ENCODE data around the gene PTPRK.

Gene PTPRK

DNA sequence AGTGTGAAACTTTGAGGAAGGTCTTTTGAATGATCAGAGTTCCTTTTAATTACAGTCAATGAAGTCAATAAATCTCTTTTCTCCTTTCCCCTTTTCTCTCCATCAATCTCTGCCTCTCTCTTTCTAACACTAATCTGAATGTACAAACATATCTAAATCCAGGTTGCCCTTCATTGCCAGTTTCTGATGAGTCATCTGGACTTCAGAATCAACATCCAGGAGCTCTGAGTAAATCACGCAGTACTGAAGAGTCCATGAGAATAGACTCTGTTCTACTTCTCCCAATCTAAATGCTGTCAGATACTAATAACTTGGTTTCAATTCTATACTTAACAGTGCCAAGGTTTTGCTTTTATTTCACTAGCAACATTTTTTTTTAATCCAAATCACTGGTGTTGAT, 380.9 kb downstream of the PTPRK start:
- peaks cover 12% of the 10 kb centered on the region for H3K4me1 Mint-ChIP-seq (ENCODE audit: low read depth)

GRCh38 chr6:128138694-128139093, 381.7 kb downstream of the PTPRK start:
- H3K27me3 Mint-ChIP-seq: no peaks in the 10 kb centered on the region
- no peak overlapping the region for H3K27ac Mint-ChIP-seq
- H3K9me3 Mint-ChIP-seq (ENCODE audit: low read depth): no peaks in the 10 kb centered on the region
- peaks cover 4% of the 10 kb centered on the region for H3K4me1 Mint-ChIP-seq (ENCODE audit: low read depth)
- peaks cover 6% of the 10 kb centered on the region for H3K36me3 Mint-ChIP-seq
- H3K4me3 Mint-ChIP-seq: no peak overlapping the region

More for the DNA sequence above, 380.9 kb downstream of the PTPRK start:
- Mint-ChIP-seq H3K27ac (no peak overlapping the region), H3K9me3 (ENCODE audit: low read depth) (no peaks in the 10 kb centered on the region), H3K27me3 (no peaks in the 10 kb centered on the region), H3K36me3 (peaks cover 8% of the 10 kb centered on the region), H3K4me3 (no peak overlapping the region)

- peaks cover 3% of the 10 kb centered on the region for H3K4me1 Mint-ChIP-seq (ENCODE audit: low read depth)
- H3K9me3 Mint-ChIP-seq (ENCODE audit: low read depth): peaks cover 3% of the 10 kb centered on the region
- no peaks in the 10 kb centered on the region for H3K27me3 Mint-ChIP-seq
- H3K4me3 Mint-ChIP-seq: no peak overlapping the region
- H3K36me3 Mint-ChIP-seq: peaks cover 5% of the 10 kb centered on the region
- no peak overlapping the region for H3K27ac Mint-ChIP-seq
Measured at GRCh38 chr6:128135325-128135724, 385.1 kb downstream of the PTPRK start.

DNA sequence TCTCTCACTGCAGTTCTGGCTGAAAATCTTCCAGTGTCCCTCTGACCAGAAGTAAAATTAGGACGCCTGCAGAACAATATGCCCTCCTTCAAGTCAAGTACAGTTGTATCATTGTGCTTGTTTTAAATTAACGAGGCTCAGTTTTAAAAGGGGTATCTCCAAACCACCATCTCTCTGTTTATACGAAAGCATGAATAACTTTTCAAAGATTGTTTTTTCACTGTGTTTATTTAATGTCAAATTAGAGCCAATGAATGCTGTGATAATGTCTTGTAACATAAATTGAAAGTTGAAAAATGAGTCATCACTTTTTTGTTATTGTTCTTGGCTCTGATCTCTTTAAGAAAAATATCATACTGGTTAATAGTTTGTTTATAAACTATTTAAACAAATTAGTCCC, 388.8 kb downstream of the PTPRK start:
- Mint-ChIP-seq H3K27ac (no peak overlapping the region), H3K4me3 (no peak overlapping the region), H3K36me3 (peaks cover 17% of the 10 kb centered on the region), H3K27me3 (no peaks in the 10 kb centered on the region), H3K9me3 (ENCODE audit: low read depth) (peaks cover 5% of the 10 kb centered on the region), H3K4me1 (ENCODE audit: low read depth) (no peaks in the 10 kb centered on the region)

GRCh38 chr6:128131036-128131435, 389.4 kb downstream of the PTPRK start:
- Mint-ChIP-seq H3K36me3 (peaks cover 18% of the 10 kb centered on the region), H3K9me3 (ENCODE audit: low read depth) (peaks cover 7% of the 10 kb centered on the region), H3K27ac (no peak overlapping the region), H3K4me3 (no peak overlapping the region), H3K4me1 (ENCODE audit: low read depth) (no peaks in the 10 kb centered on the region), H3K27me3 (no peaks in the 10 kb centered on the region)

GRCh38 chr6:128129679-128130078, 390.7 kb downstream of the PTPRK start:
- Mint-ChIP-seq H3K36me3 (peaks cover 25% of the 10 kb centered on the region), H3K9me3 (ENCODE audit: low read depth) (peaks cover 11% of the 10 kb centered on the region), H3K27me3 (no peaks in the 10 kb centered on the region), H3K4me1 (ENCODE audit: low read depth) (no peaks in the 10 kb centered on the region), H3K4me3 (no peak overlapping the region), H3K27ac (no peak overlapping the region)

- no peaks in the 10 kb centered on the region for H3K4me1 Mint-ChIP-seq (ENCODE audit: low read depth)
- H3K9me3 Mint-ChIP-seq (ENCODE audit: low read depth): peaks cover 11% of the 10 kb centered on the region
- H3K4me3 Mint-ChIP-seq: no peak overlapping the region
- no peaks in the 10 kb centered on the region for H3K27me3 Mint-ChIP-seq
- H3K36me3 Mint-ChIP-seq: peaks cover 26% of the 10 kb centered on the region
- no peak overlapping the region for H3K27ac Mint-ChIP-seq
Measured at GRCh38 chr6:128127650-128128049, 392.7 kb downstream of the PTPRK start.

- no peaks in the 10 kb centered on the region for H3K27me3 Mint-ChIP-seq
- H3K4me3 Mint-ChIP-seq: no peak overlapping the region
- H3K4me1 Mint-ChIP-seq (ENCODE audit: low read depth): peaks cover 7% of the 10 kb centered on the region
- H3K27ac Mint-ChIP-seq: peak overlapping the region; percentile 28
- H3K36me3 Mint-ChIP-seq: peaks cover 23% of the 10 kb centered on the region
- H3K9me3 Mint-ChIP-seq (ENCODE audit: low read depth): peaks cover 8% of the 10 kb centered on the region
Measured at GRCh38 chr6:128124713-128125112, 395.7 kb downstream of the PTPRK start.

- Mint-ChIP-seq H3K9me3 (ENCODE audit: low read depth) (peaks cover 7% of the 10 kb centered on the region), H3K27me3 (no peaks in the 10 kb centered on the region), H3K4me3 (no peak overlapping the region), H3K4me1 (ENCODE audit: low read depth) (peaks cover 10% of the 10 kb centered on the region), H3K27ac (no peak overlapping the region), H3K36me3 (peaks cover 15% of the 10 kb centered on the region)
Measured at GRCh38 chr6:128121610-128122009, 398.8 kb downstream of the PTPRK start.

DNA sequence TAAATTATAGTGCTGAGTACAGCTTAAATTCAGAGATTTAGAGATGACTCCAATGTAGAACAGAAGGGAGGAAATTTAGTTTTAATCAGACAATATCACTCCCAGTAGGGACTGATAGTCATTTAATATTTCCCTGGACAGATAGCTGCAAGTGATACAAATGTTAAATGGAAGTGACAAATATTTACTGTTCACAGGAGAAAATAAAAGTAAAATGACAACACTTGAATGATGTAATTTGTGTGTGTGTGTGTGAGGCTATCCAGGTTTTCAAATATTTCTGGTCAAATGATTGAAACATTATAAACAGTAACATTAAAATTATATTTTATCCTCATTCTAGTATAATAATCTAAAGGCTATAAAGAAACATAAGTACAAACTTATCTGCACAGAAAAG, 399.2 kb downstream of the PTPRK start:
- Mint-ChIP-seq H3K27ac (no peak overlapping the region), H3K9me3 (ENCODE audit: low read depth) (peaks cover 5% of the 10 kb centered on the region), H3K4me1 (ENCODE audit: low read depth) (peaks cover 10% of the 10 kb centered on the region), H3K4me3 (no peak overlapping the region), H3K36me3 (peaks cover 15% of the 10 kb centered on the region), H3K27me3 (no peaks in the 10 kb centered on the region)

GRCh38 chr6:128118401-128118800, 402.0 kb downstream of the PTPRK start:
- H3K27me3 Mint-ChIP-seq: no peaks in the 10 kb centered on the region
- peaks cover 13% of the 10 kb centered on the region for H3K4me1 Mint-ChIP-seq (ENCODE audit: low read depth)
- H3K4me3 Mint-ChIP-seq: no peak overlapping the region

DNA sequence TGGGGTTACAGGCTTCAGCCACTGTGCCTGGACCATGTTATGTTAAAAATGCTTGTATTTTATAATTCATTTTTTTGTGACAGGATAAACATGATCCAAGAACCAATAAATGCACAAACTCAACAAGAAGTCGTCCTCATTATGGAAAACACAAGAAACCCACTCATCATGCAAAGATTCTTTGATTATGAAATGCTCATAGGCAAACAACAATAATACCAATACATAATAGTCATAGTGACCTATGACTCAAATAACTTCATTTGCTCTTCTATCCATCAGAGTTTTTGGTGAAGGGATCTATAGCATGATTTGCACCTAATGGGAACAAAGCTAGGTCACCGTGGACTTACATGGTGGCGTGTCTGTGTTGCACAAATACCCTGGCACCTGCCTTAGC, 402.5 kb downstream of the PTPRK start:
- Mint-ChIP-seq H3K27ac (no peak overlapping the region), H3K4me3 (peak overlapping the region; percentile 31), H3K27me3 (no peaks in the 10 kb centered on the region), H3K36me3 (peaks cover 18% of the 10 kb centered on the region), H3K4me1 (ENCODE audit: low read depth) (peaks cover 16% of the 10 kb centered on the region), H3K9me3 (ENCODE audit: low read depth) (peaks cover 3% of the 10 kb centered on the region)

More at GRCh38 chr6:128118401-128118800, 402.0 kb downstream of the PTPRK start:
- Mint-ChIP-seq H3K9me3 (ENCODE audit: low read depth) (peaks cover 3% of the 10 kb centered on the region), H3K36me3 (peaks cover 18% of the 10 kb centered on the region), H3K27ac (no peak overlapping the region)

DNA sequence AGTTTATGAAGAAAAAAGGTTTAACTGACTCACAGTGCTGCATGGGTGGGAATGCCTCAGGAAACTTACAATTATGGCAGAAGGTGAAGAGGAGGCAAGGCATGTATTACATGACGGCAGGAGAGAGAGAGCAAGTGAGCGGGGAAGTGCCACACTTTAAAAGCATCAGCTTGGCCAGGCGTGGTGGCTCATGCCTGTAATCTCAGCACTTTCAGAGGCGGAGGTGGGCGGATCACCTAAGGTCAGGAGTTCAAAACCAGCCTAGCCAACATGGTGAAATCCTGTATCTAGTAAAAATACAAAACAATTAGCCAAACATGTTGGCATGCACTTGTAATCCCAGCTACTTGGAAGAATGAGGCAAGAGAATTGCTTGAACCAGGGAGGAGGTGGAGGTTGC, 406.2 kb downstream of the PTPRK start:
- Mint-ChIP-seq H3K36me3 (peaks cover 21% of the 10 kb centered on the region), H3K27me3 (no peaks in the 10 kb centered on the region), H3K9me3 (ENCODE audit: low read depth) (peaks cover 3% of the 10 kb centered on the region), H3K27ac (no peak overlapping the region), H3K4me3 (no peak overlapping the region), H3K4me1 (ENCODE audit: low read depth) (peaks cover 22% of the 10 kb centered on the region)

DNA sequence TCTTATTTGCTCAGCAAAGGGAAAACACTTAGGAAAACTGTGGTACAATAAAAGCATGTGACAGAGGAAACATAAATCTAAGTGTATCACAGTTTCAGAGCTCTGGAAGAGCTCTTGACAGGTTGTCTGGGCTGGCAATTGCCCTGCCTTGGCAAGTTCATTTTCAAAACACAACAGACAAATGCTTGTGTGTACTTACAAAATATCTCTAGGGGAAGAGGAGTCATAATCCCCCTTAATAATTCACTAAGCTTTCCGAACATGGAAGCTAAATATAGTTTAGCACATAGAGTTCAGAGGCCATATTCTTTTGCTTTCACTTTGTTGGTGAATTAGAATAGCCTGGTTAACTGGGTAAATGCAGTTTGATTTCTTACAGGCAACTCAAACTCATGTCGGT, 407.9 kb downstream of the PTPRK start:
- Mint-ChIP-seq H3K4me3 (peak overlapping the region; percentile 63), H3K27me3 (no peaks in the 10 kb centered on the region), H3K4me1 (ENCODE audit: low read depth) (peaks cover 19% of the 10 kb centered on the region), H3K36me3 (peaks cover 17% of the 10 kb centered on the region), H3K27ac (peak overlapping the region; percentile 47), H3K9me3 (ENCODE audit: low read depth) (peaks cover 3% of the 10 kb centered on the region)

DNA sequence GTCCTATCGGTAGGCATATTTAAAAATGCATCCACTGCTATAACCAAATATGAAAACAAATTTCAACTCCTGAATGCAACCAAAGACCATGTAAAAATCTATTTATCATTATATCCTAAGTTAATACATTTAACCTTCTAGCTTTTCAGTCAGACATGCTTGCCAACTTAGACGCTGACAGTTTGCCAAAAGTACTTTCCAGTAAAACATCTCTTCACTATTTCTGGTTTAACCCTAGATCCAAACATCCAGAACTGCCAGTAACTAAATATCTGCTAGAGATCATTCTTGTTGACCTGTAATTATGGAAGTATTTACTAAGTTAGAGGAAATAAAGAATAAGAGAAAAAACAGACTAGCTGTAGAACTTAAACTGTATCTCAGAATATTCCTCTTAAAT, 409.3 kb downstream of the PTPRK start:
- Mint-ChIP-seq H3K27ac (no peak overlapping the region), H3K4me1 (ENCODE audit: low read depth) (peaks cover 19% of the 10 kb centered on the region), H3K36me3 (peaks cover 17% of the 10 kb centered on the region), H3K27me3 (no peaks in the 10 kb centered on the region), H3K9me3 (ENCODE audit: low read depth) (peaks cover 3% of the 10 kb centered on the region), H3K4me3 (no peak overlapping the region)

- H3K27ac Mint-ChIP-seq: no peak overlapping the region
- no peak overlapping the region for H3K4me3 Mint-ChIP-seq
- H3K27me3 Mint-ChIP-seq: no peaks in the 10 kb centered on the region
- peaks cover 18% of the 10 kb centered on the region for H3K4me1 Mint-ChIP-seq (ENCODE audit: low read depth)
- no peaks in the 10 kb centered on the region for H3K9me3 Mint-ChIP-seq (ENCODE audit: low read depth)
- peaks cover 3% of the 10 kb centered on the region for H3K36me3 Mint-ChIP-seq
Measured at GRCh38 chr6:128107682-128108081, 412.7 kb downstream of the PTPRK start.
